CD4-positive, alpha-beta T cell treated with Interleukin-2 at 100 ng/mL for 4 hours (primary cell): ENCODE data around the gene SLC38A10.
A peak's percentile ranks its signal among the peaks of the same experiment; 100 is the strongest.
"Not testable (repeated sequence)": the region's sequence is repeated elsewhere in the genome, so short reads cannot be mapped to it uniquely, and the experiment has no call there.

Experiments used
- DNase-seq: peaks from one replicate; pipeline ENCODE4 v3.0.0-alpha.2; 2020; ENCODE audit warnings: low spot score

SLC38A10 gene

GRCh38 chr17:81228420-81228819 lies 66.7 kb downstream of the SLC38A10 start:
- no peak for DNase-seq

- DNase-seq = not testable (repeated sequence)
These were observed 67.5 kb downstream of the SLC38A10 start for GRCh38 chr17:81227630-81228029.

DNA sequence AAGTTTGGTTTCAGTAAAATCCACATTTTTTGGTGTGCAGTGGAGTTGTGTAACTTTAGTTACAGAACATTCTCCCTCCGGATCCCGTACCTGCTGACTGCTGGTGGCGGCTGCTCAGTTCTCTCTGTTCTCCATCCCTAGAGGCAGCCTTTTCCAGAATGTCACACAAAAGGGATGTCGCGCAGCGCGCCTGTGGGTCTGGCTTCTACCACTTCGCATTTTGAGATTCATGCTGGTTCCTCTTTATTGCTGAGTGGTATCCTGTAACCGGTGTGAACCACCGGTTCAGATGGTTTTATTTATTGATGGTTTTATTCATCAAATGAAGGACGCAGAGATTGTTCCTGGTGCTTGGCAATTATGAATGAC lies 71.4 kb downstream of the SLC38A10 start:
- no peak for DNase-seq

DNA sequence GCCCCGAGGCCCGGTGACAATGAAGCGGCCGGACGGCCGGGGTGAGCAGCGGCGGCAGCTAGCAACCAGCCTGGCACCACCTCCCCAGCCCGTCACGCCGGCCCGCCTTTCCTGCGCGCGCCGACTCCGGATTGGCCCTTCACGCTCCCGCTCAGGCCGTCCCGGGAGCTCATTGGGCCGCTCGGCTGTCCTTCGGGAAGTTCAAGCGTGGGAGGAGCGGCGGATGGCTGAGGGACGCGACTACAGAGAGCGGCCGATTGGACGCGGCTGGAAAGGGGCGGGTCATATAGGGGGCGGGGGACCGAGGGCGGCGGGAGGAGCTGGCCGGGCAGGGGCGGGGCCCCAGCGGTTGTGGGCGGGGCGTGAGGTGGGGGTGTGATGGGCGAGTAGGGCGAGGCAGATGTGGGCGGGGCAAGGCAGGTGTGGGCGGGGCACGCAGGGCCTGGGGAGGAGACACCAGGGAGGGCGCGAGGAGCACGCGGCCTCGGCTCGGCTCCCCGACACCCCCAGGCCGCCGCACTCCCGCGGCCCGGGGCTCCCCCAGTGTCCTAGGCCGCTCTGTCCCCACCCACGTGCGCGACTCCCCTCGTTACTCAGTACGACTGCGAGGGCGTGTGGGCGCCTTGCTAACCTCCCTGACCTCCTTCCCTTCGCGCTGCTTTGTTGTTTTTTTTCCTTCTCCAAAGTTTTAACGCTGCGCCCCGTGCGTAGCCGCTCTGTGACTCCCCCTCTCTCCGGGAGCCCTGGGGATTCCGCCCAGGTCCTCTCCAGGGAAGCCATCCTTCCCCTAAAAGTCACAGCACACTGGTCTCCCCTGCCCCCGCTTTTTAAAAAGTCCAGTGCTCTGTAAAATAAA lies 72.0 kb downstream of the SLC38A10 start, which contains the start of gene CEP131:
TSS of gene CEP131 (minus strand) at position 60 of the 856 bp plus-strand sequence. CDS start 2,909 bp downstream, outside the sequence.
- peak; percentile 99 for DNase-seq

DNA sequence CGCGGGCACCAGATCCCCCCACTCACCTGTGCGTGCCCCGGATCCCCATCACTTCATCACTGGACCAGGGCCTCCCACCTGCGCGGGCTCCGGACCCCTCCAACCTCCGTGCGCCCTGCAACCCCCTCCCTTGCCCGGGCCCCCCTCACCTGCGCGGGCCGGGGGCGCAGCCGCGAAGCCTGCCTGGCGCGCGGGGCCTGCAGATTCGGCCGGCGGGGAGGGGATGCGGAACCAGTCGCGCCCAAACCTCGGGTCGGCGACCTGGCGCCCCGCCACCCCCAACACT lies 72.5 kb downstream of the SLC38A10 start:
- DNase-seq = no peak

DNA sequence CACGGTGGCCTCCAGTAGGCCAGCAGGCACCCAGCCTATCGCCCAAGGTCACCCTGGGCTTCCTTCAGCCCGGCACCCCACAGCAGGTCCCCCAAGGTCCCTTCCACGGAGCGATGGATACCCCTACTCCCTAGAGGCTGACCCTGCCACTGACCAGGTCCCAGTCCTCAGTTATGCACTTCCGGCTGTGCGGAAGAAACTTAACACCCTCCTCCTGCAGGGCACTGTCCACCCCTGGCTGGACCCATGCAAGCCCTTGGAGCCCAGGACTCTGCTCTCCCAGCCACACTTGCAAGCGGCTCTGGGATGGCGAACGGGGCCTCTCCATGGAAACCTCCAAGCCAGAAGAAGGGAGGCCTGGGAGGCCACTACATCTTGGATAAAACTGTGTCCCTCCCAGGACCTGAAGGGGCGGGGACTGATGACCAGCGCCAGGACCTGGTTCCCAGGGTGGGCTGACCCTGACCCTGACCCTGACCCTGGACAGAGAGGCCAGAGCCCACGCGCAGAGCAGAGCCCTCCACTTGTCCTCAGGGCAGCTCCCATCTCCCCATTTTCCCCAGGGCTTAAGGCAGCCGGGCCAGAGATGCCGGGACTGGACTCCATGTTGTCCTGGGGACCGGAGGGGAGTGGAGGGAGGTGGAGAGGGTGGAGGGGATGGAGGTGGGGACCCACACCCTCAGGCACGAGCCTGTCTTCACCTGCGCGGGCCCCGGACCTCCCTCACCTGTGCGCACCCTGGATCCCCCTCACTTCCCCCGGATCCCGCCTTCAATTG lies 73.1 kb downstream of the SLC38A10 start:
- no peak for DNase-seq

- DNase-seq = no peak
These were observed 73.7 kb downstream of the SLC38A10 start for GRCh38 chr17:81221371-81221841.

DNA sequence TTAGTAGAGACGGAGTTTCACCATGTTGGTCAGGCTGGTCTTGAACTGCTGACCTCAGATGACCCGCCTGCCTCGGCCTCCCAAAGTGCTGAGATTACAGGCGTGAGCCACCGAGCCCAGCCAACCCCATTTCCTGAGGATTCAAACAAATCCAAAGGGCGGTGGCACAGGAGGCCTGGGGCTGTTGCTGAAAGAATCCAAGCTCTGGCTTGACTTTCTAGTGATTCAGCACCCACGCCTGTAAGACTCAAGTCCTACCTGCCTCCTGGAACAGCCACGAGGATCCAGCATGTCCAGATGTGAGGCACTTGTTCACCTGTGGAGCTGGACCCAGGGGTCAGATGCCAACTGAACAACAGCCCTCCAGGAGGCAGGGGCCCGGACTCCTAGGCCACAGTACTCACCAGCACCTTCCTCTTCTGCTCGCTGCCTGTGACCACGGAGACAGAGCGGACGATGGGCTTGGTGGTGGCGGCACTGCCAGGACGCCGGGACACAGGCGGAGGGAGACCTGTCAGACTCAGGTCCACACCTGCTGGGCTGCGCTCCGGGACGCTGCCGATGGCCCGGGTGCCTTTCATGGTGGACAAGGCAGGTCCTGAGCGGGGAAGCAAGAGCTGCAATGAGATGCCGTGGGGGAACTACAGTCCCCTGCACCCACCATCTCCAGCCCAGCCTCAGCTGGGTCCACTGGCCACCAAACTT lies 75.5 kb downstream of the SLC38A10 start:
- no peak for DNase-seq

DNA sequence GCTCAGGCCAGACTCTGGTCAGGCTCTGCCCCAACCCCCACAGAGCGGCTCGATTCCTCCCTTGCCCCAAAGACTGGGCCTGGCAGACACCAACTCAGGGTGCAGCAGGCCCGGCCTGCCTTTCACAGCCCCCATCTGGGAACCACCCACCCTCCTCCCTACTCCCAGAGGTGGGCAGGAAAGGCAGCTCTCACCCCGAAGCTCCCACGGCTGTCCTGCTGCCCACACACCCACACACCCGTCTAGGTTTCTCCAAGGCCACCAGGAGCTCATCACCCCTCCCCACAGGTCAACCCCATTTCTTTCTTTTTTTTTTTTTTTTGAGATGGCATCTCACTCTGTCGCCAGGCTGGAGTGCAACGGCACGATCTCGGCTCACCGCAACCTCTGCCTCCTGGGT lies 76.1 kb downstream of the SLC38A10 start:
- DNase-seq = no peak

DNA sequence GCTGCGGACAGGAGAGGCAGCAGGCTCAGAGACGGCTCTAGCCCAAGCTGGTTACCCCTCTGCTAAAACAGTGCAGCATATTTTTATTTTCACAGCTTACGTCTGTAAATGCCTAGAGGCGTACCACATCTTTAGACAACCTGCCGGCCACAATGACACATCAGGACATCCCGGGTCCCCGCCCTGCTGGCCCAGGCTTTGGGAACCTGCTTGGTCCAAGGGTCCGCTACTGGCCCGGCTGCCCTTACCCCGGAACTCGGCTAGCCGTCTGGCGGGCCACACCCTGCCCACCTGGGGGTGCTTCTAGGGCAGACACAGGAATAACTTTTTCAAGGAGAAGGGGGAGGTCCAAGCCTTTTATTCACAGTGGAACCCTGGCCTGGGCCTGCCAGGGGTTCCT lies 76.6 kb downstream of the SLC38A10 start:
- DNase-seq = no peak

GRCh38 chr17:81217491-81217890 lies 77.6 kb downstream of the SLC38A10 start:
- no peak for DNase-seq

- no peak for DNase-seq
These were observed 81.1 kb downstream of the SLC38A10 start for GRCh38 chr17:81213978-81214377.

- no peak for DNase-seq
These were observed 82.7 kb downstream of the SLC38A10 start for GRCh38 chr17:81212365-81212764.

DNA sequence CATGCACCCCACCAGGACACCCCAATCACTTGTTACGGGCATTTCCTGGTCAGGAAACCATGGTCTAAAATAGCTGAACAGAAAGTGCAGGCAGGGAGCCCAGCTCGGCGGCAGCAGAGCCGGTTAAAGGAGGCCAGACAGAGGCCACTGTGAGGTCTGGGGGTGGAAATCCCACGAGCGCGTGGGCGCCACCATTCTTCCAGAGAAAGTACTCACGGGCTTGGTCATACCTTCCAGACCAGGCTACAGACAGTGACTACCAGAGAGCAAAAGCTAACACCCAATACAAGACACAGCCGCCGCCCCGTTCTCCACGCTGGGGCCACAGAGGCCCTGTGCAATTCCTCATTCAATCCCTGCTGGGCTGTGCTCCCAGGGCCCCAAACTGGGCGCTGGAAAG lies 84.2 kb downstream of the SLC38A10 start:
- DNase-seq = no peak

GRCh38 chr17:81210466-81210865 lies 84.6 kb downstream of the SLC38A10 start:
- no peak for DNase-seq

GRCh38 chr17:81209141-81209540 lies 86.0 kb downstream of the SLC38A10 start:
- no peak for DNase-seq

DNA sequence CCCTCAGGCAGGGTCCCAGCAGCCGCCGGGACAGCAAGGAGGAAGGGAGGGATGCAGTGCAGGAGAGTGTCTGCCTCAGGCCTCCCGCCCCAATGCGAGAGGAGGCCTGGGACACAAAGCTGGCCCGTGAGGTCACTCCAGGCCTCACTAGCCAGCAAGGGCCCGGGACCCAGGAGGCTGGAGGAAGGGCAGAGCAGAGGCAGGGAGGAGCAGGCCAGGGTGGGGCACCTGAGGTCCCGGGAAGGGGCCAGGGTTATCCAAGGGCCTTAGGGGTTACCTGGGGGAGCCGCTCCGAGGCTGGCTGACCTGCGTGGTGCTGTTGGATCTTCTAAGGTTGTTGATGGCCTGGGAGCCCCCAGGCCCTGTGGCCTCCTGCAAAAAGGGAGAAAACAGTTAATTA lies 86.5 kb downstream of the SLC38A10 start:
- DNase-seq = no peak

- DNase-seq = no peak
These were observed 87.2 kb downstream of the SLC38A10 start for GRCh38 chr17:81207610-81208581.

DNA sequence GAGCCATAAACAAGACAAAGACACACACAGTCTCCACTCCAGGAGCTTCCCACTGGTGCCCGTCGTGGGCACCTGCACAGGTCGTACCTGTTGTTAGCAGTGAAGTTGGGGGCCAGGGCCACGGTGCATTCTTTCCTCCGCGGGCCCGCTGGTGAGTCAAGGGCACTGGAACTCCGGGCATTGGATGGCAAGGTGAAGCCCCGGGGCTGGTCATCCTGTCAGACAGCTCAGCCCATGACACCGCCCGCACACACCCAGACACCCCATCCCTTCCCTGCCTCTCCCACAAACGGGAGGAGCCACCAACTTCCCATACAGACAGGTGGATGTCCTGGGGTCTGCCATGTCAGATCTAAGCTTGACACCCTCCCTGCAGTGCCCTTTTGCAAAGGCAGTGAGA lies 88.5 kb downstream of the SLC38A10 start:
- no peak for DNase-seq

DNA sequence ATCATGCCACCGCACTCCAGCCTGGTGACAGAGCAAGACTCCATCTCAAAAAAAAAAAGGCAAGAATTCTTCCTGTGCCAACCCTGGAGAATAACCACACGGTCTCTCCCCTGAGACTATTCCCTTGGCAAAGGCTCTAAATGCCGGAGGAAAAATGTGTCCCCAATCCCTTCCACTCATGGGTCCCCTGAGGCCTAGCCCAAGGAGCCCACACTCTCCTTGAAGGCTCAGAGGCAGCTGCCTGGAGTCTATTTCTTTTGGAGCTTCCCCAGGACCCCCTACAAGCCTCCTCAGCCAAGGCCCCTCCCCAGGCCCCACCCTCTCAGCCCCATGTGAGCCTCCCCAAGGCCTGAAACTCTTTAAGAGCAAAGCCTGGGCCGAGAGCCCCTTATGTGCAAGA lies 88.9 kb downstream of the SLC38A10 start:
- DNase-seq = no peak

GRCh38 chr17:81204578-81204977 lies 90.5 kb downstream of the SLC38A10 start:
- DNase-seq = no peak

- no peak for DNase-seq
These were observed 92.0 kb downstream of the SLC38A10 start for GRCh38 chr17:81203136-81203535.
